GM18873 (cell line): Measurements from ENCODE around the gene C5AR2.
"Not testable (repeated sequence)": the region's sequence is repeated elsewhere in the genome, so short reads cannot be mapped to it uniquely, and the experiment has no call there.

Source experiments
- ATAC-seq: cut with Tn5 transposase; IDR thresholded peaks from one replicate; pipeline ENCODE4 v1.9.1; 2021; ENCODE audit warnings: mild to moderate bottlenecking, moderate library complexity, moderate number of reproducible peaks; ENCODE audit not compliant: unreplicated experiment, low FRiP score

Gene C5AR2

DNA sequence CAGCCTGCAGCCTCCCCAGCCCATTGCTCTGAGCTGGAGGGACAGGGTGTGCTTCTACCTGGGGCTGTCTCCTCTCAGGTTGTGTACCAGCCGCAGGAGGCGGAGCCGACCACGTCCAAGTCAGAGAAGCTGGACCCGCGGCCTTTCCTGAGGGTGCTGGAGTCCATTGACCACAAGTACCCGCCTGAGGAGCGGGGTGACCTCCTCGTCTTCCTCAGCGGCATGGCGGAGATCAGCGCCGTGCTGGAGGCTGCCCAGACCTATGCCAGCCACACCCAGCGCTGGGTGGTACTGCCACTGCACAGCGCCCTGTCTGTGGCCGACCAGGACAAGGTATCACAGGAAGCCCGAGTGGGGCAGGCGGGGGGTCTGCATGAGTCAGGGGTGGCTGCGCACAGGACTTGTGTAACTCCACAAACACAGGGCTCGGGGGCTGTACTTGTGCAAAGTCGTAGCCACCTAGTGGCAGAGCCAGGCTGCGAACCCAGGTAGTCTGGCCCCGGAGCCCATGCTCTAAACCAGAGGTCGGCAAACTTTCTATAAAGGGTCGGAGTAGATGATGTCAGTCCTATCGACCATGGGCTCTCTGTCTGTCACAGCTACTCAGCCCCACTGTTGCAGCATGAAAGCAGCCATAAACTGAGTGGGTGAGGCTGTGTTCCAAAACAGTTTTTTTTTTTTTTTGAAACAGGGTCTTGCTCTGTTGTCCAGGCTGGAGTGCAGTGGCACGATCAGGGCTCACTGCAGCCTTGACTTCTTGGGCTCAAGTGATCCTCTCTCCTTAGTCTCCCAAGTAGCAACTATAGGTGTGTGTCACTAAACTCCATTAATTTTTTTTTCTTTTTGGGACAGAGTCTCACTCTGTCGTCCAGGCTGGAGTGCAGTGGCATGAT, 26.1 kb downstream of the C5AR2 start:
- no peak for ATAC-seq

DNA sequence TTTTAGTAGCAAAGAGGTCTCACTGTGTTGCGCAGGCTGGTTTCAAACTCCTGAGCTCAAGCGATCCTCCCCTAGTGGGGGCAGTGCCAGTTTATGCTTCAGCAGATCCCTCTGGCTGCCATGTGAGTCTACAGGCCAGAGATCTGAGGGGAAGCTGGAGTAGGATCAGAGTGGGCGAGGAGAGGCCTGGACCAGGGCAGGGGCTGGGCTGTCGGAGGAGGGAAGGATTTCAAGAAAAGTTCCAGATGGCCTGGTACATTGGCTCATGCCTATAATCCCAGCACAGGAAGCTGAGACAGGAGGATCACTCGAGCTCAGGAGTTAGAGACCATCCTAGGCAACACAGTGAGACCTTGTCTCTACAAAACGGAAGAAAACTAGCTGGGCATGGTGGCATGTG, 27.0 kb downstream of the C5AR2 start:
- no peak for ATAC-seq

DNA sequence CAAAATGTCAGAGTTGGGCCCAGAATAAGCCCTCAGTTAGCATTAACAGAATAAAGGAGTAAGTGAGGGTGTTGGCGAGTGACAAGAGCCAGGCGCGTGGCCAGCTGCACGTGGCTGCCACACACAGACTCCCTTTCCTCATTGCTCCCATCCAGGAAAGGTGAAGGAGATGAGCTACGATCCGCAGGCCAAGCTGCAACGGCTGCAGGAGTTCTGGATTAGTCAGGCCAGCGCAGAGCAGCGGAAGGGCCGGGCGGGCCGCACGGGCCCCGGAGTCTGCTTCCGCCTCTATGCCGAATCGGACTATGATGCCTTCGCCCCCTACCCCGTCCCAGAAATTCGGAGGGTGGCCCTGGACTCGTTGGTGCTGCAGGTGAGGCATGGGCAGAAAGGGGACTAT, 30.3 kb downstream of the C5AR2 start:
- ATAC-seq, result no peak

DNA sequence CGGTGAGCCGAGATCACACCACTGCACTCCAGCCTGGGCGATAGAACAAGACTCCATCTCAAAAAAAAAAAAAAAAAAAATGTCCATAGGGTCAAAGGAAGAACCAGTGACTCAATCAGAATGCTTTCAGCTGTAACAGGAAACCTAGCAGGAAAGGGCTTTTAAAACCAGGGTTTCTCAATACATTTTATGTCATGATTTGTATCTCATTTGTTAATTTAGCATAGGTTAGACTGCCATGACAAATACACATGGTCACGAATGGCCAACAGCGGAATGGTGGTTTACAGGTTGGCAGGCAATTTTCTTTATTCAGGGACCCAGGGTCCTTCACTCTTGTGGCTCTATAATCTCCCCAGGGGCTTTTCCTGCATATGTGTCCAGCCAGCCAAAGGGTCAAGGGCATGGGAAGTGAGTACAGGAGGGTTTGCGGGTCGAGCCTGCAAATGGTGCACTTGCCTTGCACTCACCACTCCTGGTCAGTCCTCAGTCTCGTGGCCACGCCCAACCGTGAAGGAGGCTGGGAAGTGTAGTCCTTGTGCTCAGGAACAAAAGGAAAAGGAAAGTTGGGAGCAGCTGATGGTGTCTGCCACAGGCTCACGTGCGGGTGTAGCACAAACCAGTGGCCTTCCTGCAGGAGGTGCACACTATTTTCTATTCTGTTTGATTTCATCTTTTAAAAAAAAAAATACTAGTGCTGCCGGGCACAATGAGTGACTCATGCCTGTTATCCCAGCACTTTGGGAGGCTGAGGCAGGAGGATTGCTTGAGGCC, 32.0 kb downstream of the C5AR2 start:
- no peak for ATAC-seq

DNA sequence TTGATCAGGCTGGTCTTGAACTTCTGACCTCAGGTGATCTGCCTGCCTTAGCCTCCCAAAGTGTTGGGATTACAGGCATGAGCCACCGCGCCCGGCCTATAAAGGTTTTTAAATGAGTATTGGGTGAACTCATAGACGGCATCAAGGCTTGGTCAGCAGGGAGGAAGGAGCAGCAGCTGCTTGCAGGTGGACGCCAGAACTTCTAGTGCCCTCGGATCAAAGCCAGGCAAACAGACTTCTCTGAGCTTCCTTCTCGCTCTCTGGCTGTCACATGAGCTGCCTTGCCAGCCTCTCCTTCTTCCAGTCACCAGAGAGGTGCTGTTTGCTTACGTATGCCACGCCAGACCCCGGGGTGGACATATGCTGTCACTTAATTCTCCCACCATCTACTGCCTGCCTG, 33.5 kb downstream of the C5AR2 start:
- ATAC-seq, result not testable (repeated sequence)

DNA sequence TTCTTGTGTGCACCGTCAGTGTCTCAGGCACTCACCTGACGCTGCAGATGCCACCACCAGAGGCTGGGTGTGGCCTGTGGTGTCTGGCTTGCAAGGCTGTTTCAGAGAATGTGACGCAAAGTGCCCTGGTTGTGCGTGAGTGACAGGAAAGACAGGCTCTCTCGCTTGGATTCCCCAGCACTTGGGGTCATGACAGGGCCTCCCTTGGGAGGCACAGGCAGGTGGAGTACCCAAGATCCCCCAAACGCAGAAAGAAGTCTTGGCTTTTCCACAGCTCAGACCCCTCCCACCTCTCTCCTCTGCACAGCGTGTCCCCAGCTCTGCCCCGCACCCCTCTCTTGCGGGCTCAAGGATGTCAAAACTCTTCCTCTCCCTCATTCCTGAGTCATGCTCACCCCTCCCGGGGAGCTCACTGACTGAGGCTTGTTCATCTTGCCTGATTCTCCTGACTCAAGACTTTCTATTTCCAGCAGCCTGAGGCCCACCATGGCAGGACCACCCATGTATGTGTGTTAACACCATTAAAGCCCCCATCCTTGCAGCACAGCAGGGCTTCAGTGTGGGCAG, 38.2 kb downstream of the C5AR2 start:
- no peak for ATAC-seq

DNA sequence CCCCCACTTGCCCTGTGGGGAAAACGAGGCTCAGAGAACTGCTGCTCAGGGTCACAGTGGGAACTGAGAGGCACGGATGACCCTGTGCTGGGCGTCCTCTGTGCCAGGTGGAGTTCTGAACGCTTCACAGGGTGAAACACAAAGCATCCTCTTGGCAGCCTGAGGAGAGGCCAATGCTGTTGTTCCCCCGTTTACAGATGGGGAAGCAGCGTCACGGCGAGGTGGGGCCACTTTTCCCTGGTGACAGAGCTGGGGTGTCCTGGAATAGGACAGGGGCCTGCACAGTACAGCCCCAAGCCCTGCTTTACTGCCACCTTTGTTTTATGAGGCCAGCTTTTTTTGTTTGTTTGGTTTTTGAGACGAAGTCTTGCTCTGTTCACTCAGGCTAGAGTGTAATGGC, 39.3 kb downstream of the C5AR2 start:
- no peak for ATAC-seq

DNA sequence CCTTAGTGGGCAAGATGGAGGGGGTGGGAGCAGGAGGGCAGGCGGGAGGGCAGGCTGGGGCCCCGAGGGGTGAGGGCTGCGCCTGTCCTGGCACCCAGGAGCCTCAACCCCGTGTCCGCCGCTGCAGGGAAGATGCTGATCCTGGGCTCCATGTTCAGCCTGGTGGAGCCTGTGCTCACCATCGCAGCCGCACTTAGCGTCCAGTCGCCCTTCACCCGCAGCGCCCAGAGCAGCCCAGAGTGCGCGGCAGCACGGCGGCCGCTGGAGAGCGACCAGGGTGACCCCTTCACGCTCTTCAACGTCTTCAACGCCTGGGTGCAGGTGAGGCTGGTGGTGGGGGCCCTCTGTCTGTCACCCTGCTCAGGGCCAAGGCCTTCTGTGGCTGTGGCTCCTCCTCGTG, 40.6 kb downstream of the C5AR2 start:
- no peak for ATAC-seq

DNA sequence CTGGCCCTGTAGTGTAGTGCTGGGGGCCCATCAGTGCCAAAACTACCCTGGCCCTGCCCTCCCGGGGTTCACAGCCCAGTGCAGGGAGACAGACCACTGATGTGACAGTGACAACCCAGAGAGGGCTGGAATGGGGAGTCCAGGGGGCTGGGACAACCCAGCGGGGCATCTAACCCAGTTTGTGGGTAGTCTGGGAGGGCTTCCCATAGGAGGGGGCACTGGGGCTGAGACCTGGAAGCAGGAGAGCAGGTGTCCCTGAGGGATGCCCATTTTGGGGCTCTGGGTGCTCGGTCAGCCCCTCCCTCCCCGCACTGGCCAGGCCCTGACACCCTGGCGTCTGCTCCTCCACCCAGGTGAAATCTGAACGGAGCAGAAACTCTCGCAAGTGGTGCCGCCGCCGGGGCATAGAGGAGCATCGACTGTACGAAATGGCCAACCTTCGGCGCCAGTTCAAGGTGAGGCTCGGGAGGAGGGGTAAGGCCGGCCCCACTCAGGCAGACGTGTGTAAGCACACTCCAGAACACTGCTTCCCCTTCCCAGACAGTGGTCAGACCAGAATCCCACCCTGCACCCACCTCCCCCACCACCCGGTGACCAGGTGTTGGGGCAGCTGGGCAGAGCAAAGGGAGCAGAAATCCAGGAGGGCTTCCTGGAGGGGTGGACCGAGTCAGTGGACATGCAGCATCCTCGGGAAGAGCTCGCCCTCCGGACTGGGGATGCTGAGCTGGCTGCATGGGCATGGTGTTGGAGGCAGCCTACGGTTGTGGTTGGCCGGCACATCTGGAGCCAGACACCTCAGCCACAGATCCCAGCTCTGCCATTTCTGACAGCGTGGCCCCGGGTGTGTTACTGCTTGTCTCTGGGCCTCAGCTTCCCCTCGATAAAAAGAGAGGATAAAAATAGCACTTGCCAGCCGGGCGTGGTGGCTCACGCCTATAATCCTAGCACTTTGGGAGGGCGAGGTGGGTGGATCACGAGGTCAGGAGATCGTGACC, 41.6 kb downstream of the C5AR2 start:
- no peak for ATAC-seq

DNA sequence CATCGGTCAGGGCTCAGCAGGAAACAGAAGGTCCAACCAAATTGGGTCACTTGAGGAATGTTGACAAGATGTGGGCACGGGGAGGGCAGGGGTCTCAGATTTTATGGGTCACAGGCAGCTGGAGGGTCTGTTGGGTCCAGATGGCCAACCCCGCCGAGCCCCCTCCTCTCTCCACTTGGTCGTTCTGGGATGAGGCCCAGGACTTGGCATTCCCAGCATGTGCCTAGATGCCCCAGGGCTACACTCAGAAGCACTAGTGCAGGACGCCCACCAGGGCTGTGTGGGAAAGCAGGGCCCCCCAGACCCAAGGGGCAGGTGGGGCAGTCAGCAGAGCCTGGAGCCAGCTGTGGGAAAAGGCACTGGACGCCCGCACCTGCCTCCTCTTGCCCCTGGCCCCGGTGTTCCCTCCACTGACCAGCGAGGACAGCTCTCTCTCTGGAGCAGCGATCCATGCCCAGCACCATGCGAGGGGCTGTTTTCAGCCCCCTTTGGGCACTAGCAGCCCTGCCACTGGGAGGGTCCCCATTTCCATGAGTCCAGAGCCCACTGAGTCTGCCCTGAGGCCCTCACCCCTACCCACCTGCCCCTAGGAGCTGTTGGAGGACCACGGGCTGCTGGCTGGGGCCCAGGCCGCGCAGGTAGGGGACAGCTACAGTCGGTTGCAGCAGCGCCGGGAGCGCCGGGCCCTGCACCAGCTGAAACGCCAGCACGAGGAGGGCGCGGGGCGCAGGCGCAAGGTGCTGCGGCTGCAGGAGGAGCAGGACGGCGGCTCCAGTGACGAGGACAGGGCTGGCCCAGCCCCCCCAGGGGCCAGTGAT, 43.1 kb downstream of the C5AR2 start:
- ATAC-seq, result no peak

DNA sequence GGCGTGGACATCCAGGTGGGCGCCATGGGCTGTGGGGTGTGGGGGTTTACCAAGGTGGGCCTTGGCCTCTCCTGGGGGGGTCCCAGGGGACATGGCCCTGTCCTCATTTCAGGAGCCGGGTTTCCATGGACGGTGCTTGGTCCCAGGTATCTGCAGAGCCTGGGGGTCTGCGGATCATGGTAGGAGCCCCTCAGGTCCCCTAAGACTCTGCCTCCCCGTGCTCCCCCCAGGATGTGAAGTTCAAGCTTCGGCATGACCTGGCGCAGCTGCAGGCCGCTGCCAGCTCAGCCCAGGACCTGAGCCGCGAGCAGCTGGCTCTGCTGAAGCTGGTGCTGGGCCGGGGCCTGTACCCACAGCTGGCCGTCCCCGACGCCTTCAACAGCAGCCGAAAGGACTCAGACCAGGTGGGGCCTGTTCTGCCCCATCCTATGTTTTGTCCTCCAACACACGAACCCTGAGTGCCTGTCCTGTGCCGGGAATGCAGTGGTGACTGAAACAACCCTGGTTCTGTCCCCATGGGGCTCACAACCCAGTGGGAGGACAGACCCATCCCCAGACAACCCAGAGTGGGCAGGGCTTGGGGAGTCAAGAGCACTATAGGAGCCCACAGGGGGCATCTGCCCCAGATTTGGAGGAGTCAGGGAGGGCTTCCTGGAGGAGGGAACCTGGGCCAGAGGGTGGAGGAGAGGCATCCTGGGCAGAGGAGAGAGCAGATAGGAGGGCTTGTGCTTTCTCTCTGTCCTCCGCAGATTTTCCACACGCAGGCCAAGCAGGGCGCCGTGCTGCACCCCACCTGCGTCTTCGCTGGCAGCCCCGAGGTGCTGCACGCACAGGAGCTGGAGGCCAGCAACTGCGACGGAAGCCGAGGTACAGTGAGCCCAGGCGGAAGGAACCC, 44.0 kb downstream of the C5AR2 start:
- ATAC-seq, result no peak

DNA sequence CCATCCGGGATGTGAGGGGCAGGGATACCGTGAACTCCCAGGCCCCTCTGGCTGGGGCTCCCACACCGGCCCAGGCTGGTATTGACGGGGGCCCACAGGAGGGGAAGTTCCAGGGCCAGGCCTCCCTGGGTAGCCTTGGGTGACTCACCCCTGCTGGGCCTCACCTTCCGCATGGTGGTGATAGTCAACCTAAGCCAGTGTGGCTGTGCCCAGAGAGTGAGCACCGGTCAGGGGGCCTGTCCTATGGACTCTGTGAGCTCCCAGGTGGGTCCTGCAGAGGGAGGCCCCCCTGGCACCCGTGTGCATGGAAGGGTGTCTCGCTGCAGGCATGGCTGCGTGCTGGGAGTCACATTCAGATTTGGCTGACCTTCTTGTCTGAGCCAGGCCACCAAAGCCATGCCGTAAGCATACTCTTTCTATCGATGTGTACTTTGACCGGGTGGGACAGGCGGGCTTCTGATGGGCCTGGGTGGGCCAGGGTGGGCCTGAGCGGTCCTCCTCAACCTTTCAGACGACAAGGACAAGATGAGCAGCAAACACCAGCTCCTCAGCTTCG, 44.7 kb downstream of the C5AR2 start:
- no peak for ATAC-seq

DNA sequence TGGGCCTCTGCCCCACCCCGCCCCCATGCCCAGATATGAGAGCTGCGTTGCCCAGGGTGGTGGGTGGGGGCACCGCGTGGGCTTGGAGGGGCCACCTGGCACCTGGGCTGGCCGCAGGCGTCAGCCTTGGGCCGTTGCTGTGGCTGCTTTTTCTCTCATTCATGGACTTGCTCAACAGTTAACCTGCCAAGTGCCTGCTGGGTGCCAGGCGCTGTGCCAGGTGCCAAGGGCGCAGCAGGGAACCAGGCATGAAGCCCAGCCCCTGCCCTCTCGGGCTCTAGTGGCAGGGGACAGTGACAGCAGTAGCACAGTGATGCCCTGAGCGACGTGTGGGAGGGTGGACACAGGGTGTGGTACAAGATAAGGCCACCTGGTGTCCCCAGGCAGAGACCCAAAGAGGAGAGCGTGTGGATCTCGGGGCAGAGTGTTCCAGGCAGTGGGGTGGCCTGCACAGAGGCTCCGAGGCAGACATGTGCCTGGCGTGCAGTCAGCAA, 45.3 kb downstream of the C5AR2 start:
- ATAC-seq, result no peak

DNA sequence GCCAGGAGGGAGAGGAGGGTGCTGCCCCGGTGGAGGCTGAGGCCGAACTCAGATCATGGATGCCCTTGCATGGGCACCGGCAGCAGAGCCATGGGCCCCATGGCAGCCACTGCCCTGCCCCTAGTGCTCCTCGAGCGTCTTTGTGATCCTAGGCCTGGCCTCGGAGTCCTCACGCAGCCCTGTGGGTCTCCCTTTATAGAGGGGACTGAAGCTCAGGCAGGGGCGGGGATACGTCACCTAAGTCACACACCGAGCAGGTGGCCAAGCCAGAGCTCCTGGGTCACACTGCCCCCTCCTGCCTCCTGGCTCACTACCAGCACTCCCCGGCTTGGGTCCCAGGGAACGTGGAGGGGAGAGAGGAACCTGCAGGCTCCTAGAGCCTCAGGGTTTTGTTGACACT, 45.8 kb downstream of the C5AR2 start:
- ATAC-seq, result no peak

DNA sequence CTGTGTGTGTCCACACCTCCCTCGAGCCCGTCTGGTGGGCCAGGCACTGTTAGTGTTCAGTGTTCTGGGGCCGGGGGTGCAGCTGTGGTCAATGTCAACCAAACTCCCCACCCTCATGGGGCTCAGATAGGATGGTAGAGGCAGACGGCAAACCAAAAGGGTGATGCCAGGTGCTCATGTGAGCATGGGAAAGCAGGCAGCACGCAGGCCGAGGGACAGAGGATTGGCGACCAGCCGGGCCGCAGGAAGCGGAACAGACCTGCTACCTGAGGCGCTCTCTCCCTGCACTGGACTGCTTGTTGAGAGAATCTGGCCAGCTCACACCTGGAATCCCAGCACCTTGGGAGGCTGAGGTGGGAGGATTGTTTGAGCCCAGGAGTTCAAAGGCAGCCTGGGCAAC, 46.3 kb downstream of the C5AR2 start:
- ATAC-seq, result no peak

DNA sequence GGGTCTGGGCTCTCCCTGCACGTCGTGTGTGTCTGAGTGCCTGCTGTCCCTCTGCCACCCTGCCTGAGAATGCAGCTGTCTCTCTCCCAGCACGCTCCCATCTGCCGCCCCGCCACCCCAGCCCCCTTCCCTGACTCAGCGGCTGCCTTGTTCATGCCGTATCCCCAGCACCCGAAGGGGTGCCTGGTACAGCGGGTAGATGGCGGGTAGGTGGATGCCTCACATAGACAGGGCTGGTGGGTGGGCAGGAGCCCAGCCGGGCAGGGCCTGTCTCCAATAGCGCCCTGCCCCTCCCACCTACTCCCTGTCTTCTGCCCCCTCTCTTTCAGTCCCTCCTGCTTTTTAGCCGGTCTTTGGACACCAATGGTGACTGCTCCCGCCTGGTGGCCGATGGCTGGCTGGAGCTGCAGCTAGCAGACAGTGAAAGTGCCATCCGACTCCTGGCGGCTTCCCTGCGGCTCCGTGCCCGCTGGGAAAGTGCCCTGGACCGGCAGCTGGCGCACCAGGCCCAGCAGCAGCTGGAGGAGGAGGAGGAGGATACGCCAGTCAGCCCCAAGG, 47.5 kb downstream of the C5AR2 start:
- ATAC-seq, result no peak

DNA sequence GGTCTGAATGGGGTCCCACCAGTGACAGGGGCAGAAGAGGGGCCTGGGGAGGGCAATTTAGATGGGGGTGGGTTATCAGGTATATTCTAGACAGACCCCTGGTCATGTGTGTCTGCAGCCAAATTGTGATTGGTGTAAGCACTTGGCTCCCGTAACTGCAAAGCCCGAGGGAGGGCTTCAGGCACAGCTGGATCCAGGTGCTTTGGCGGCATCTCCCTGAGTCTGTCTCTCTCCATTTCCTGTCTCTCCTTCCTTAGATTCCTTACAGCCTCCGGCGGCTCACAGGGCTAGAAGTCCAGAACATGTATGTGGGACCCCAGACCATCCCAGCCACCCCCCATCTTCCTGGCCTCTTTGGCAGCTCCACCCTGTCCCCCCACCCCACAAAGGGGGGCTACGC, 48.6 kb downstream of the C5AR2 start:
- ATAC-seq, result no peak

DNA sequence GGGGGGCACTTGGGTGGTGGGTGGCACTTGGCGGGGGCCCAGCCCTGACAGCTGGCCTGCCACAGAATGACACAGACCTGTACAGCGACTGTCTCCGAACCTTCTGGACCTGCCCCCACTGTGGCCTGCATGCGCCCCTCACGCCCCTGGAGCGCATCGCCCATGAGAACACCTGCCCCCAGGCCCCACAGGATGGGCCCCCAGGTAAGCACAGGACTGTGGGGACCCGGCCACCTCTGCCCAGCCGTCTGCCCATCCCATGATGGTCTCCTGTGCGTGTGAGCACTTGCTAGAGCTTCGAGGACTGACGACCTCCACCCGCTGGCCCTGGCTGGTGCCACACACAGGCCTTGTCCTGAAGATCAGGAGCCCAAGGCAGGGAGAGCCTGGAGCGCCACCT, 49.1 kb downstream of the C5AR2 start:
- ATAC-seq, result no peak
